ENCODE results near the gene PKP4. TPM values are rescaled to one million over a fixed set of nuclear protein-coding genes. Genes with fewer than 3 reads are reported as not detected.

PKP4 gene
- total RNA-seq, 1 experiment from 2014 or later: not detected

- Histone ChIP-seq H3K9me3 (ENCODE audit: low read length) (no peaks in the 10 kb centered on the region), H3K4me3 (ENCODE audit: low read length) (no peak overlapping the region), H3K9ac (ENCODE audit: low read length) (no peak overlapping the region), H2AFZ (ENCODE audit: low read length) (no peak overlapping the region), H3K4me2 (ENCODE audit: low read depth, low read length, poor library complexity, severe bottlenecking) (no peak overlapping the region), H3K36me3 (ENCODE audit: insufficient read depth, low read length) (no peaks in the 10 kb centered on the region), H3K27ac (ENCODE audit: low read length) (no peak overlapping the region), H3K9me2 (replicated peaks; ENCODE audit: insufficient read depth, low read length) (no peaks in the 10 kb centered on the region), H4K20me1 (ENCODE audit: insufficient read depth, low read depth, low read length) (no peaks in the 10 kb centered on the region), H3K79me2 (ENCODE audit: low read length) (no peaks in the 10 kb centered on the region), H3K27me3 (ENCODE audit: low read length) (no peaks in the 10 kb centered on the region), H3K4me1 (ENCODE audit: low read length) (no peaks in the 10 kb centered on the region)
- DNase-seq: no peak
Measured at GRCh38 chr2:158507141-158507540, 50.4 kb downstream of the PKP4 start.

- no peaks in the 10 kb centered on the region for H3K27me3 ChIP-seq (ENCODE audit: low read length)
- no peaks in the 10 kb centered on the region for H3K9me2 ChIP-seq (replicated peaks; ENCODE audit: insufficient read depth, low read length)
- H3K4me1 ChIP-seq (ENCODE audit: low read length): no peaks in the 10 kb centered on the region
- H4K20me1 ChIP-seq (ENCODE audit: insufficient read depth, low read depth, low read length): no peaks in the 10 kb centered on the region
- H3K9me3 ChIP-seq (ENCODE audit: low read length): no peaks in the 10 kb centered on the region
- H3K27ac ChIP-seq (ENCODE audit: low read length): no peak overlapping the region
- H3K36me3 ChIP-seq (ENCODE audit: insufficient read depth, low read length): no peaks in the 10 kb centered on the region
- no peak overlapping the region for H3K4me3 ChIP-seq (ENCODE audit: low read length)
- H3K4me2 ChIP-seq (ENCODE audit: low read depth, low read length, poor library complexity, severe bottlenecking): no peak overlapping the region
- H2AFZ ChIP-seq (ENCODE audit: low read length): no peak overlapping the region
- no peak overlapping the region for H3K9ac ChIP-seq (ENCODE audit: low read length)
- no peak for DNase-seq
- no peaks in the 10 kb centered on the region for H3K79me2 ChIP-seq (ENCODE audit: low read length)
Measured at GRCh38 chr2:158507679-158508078, 50.9 kb downstream of the PKP4 start.

DNA sequence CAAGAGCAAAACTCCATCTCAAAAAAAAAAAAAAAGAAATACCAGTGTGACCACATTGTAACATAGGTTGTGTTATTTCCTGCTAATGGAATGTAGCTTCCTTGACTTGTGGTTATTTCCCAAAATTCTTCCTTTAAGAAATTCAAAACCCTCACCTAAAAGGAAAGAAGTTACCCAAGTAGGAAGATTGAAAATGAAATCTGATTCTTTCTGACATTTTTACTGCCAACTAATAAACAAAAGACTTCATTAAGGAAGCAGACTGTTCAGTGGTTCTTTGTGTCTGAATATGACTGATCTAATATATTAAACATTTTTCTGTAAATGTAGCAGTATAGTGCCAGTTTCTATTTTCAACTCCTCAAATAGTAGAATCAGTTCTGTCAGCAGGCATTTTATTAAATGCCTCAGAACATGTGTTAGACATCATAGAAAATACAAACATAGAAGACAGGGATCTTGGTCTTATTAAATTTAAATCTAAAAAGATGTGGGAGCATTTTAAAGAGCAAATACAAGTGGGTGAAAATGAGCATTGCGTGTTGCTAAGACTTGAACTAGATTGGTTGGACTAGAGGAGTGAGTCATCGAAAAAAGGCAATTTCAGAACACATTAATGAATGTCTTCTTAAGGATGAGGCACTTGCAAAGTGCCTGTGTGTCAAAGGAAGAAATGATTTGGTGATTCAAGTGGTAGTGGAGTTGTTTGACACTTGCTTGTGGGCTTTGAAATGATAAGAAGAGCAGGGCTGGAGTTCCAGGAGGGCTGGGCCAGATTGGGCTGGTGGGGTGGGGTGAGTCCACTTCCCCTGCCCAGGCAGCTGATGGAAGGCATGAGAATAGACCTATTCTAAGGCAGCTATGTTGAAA, 53.4 kb downstream of the PKP4 start:
- Histone ChIP-seq H3K4me2 (ENCODE audit: low read depth, low read length, poor library complexity, severe bottlenecking) (no peak overlapping the region), H3K79me2 (ENCODE audit: low read length) (no peaks in the 10 kb centered on the region), H4K20me1 (ENCODE audit: insufficient read depth, low read depth, low read length) (no peaks in the 10 kb centered on the region), H3K9ac (ENCODE audit: low read length) (no peak overlapping the region), H3K27ac (ENCODE audit: low read length) (no peak overlapping the region), H3K9me2 (replicated peaks; ENCODE audit: insufficient read depth, low read length) (no peaks in the 10 kb centered on the region), H3K36me3 (ENCODE audit: insufficient read depth, low read length) (no peaks in the 10 kb centered on the region), H3K4me3 (ENCODE audit: low read length) (no peak overlapping the region), H3K27me3 (ENCODE audit: low read length) (no peaks in the 10 kb centered on the region), H3K9me3 (ENCODE audit: low read length) (no peaks in the 10 kb centered on the region), H2AFZ (ENCODE audit: low read length) (no peak overlapping the region), H3K4me1 (ENCODE audit: low read length) (no peaks in the 10 kb centered on the region)
- DNase-seq: no peak

GRCh38 chr2:158510887-158511286, 54.1 kb downstream of the PKP4 start:
- Histone ChIP-seq H3K27me3 (ENCODE audit: low read length) (no peaks in the 10 kb centered on the region), H4K20me1 (ENCODE audit: insufficient read depth, low read depth, low read length) (no peaks in the 10 kb centered on the region), H3K4me3 (ENCODE audit: low read length) (no peak overlapping the region), H3K9ac (ENCODE audit: low read length) (no peak overlapping the region), H3K27ac (ENCODE audit: low read length) (no peak overlapping the region), H3K9me3 (ENCODE audit: low read length) (no peaks in the 10 kb centered on the region), H3K9me2 (replicated peaks; ENCODE audit: insufficient read depth, low read length) (no peaks in the 10 kb centered on the region), H3K4me2 (ENCODE audit: low read depth, low read length, poor library complexity, severe bottlenecking) (no peak overlapping the region), H3K79me2 (ENCODE audit: low read length) (no peaks in the 10 kb centered on the region), H3K36me3 (ENCODE audit: insufficient read depth, low read length) (no peaks in the 10 kb centered on the region), H2AFZ (ENCODE audit: low read length) (no peak overlapping the region), H3K4me1 (ENCODE audit: low read length) (no peaks in the 10 kb centered on the region)
- DNase-seq: no peak

DNA sequence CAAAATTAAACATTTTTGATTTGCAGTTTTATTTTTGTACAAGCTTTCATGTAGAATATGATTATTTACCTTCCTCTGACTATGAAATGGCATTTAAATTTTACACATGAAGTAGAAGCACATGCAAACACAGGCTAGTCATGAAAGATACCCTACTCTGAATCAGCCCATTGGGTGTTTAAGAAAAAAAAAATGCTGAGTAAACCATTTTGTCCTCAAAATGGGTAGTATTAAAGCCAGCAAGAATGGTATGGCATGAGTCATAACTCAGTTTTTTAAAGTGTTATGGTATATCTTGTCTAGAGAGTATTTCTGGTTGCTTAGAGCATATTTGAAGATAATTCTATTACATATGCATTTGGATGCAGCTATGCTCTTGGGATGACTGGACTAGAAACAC, 55.0 kb downstream of the PKP4 start:
- no peaks in the 10 kb centered on the region for H3K4me1 ChIP-seq (ENCODE audit: low read length)
- no peak overlapping the region for H2AFZ ChIP-seq (ENCODE audit: low read length)
- no peaks in the 10 kb centered on the region for H3K36me3 ChIP-seq (ENCODE audit: insufficient read depth, low read length)
- no peak overlapping the region for H3K9ac ChIP-seq (ENCODE audit: low read length)
- H3K4me2 ChIP-seq (ENCODE audit: low read depth, low read length, poor library complexity, severe bottlenecking): no peak overlapping the region
- H4K20me1 ChIP-seq (ENCODE audit: insufficient read depth, low read depth, low read length): no peaks in the 10 kb centered on the region
- H3K27me3 ChIP-seq (ENCODE audit: low read length): no peaks in the 10 kb centered on the region
- H3K9me2 ChIP-seq (replicated peaks; ENCODE audit: insufficient read depth, low read length): no peaks in the 10 kb centered on the region
- H3K27ac ChIP-seq (ENCODE audit: low read length): no peak overlapping the region
- H3K79me2 ChIP-seq (ENCODE audit: low read length): no peaks in the 10 kb centered on the region
- H3K4me3 ChIP-seq (ENCODE audit: low read length): no peak overlapping the region
- no peaks in the 10 kb centered on the region for H3K9me3 ChIP-seq (ENCODE audit: low read length)
- no peak for DNase-seq

DNA sequence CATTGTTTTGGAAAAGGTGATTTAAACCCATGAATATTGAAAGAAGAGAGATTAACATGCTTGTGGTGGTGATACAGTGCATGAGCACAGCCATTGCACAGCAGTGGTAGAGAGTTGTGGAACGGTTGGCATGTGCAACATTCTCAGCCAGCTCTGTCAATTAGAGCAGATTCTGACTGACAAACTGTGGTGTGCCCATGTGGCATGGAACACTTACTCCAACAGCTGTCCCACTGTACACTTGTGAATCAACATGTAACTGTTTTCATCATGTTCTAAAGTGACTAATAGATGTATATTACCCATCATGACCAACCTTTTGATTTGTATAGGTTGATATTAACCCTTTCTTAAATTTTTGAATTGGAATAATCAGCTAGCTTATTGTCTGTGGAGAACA, 55.6 kb downstream of the PKP4 start:
- DNase-seq: no peak
- Histone ChIP-seq H3K36me3 (ENCODE audit: insufficient read depth, low read length) (no peaks in the 10 kb centered on the region), H4K20me1 (ENCODE audit: insufficient read depth, low read depth, low read length) (no peaks in the 10 kb centered on the region), H3K9me3 (ENCODE audit: low read length) (no peaks in the 10 kb centered on the region), H3K4me1 (ENCODE audit: low read length) (no peaks in the 10 kb centered on the region), H3K9me2 (replicated peaks; ENCODE audit: insufficient read depth, low read length) (no peaks in the 10 kb centered on the region), H3K9ac (ENCODE audit: low read length) (no peak overlapping the region), H3K4me2 (ENCODE audit: low read depth, low read length, poor library complexity, severe bottlenecking) (no peak overlapping the region), H2AFZ (ENCODE audit: low read length) (no peak overlapping the region), H3K27ac (ENCODE audit: low read length) (no peak overlapping the region), H3K4me3 (ENCODE audit: low read length) (no peak overlapping the region), H3K79me2 (ENCODE audit: low read length) (no peaks in the 10 kb centered on the region), H3K27me3 (ENCODE audit: low read length) (no peaks in the 10 kb centered on the region)

GRCh38 chr2:158513841-158514240, 57.1 kb downstream of the PKP4 start:
- Histone ChIP-seq H4K20me1 (ENCODE audit: insufficient read depth, low read depth, low read length) (no peaks in the 10 kb centered on the region), H2AFZ (ENCODE audit: low read length) (no peak overlapping the region), H3K4me2 (ENCODE audit: low read depth, low read length, poor library complexity, severe bottlenecking) (no peak overlapping the region), H3K79me2 (ENCODE audit: low read length) (no peaks in the 10 kb centered on the region), H3K27ac (ENCODE audit: low read length) (no peak overlapping the region), H3K9ac (ENCODE audit: low read length) (no peak overlapping the region), H3K36me3 (ENCODE audit: insufficient read depth, low read length) (no peaks in the 10 kb centered on the region), H3K9me2 (replicated peaks; ENCODE audit: insufficient read depth, low read length) (no peaks in the 10 kb centered on the region), H3K4me1 (ENCODE audit: low read length) (no peaks in the 10 kb centered on the region), H3K9me3 (ENCODE audit: low read length) (no peaks in the 10 kb centered on the region), H3K4me3 (ENCODE audit: low read length) (no peak overlapping the region), H3K27me3 (ENCODE audit: low read length) (no peaks in the 10 kb centered on the region)
- DNase-seq: no peak

DNA sequence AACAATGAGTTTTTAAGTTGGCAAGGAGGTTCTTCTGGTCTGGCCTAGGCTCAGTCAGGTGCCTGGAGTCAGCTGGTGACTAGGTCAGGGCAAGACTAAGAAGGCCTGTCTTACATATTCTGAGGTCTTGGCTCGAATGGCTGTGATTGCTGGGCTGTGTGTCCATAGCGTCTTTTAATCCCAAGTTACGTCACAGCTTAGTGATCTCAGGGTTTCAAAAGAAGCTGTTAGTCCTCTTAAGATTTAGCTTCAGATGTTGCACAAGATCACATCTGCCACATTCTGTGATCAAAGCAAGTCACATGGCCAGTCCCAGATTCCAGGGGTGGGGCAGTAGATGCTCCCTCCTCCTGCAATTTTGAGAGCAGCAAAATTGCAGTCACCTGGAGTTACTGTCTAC, 61.3 kb downstream of the PKP4 start:
- H3K36me3 ChIP-seq (ENCODE audit: insufficient read depth, low read length): no peaks in the 10 kb centered on the region
- H3K4me1 ChIP-seq (ENCODE audit: low read length): no peaks in the 10 kb centered on the region
- no peak overlapping the region for H3K27ac ChIP-seq (ENCODE audit: low read length)
- H4K20me1 ChIP-seq (ENCODE audit: insufficient read depth, low read depth, low read length): no peaks in the 10 kb centered on the region
- no peaks in the 10 kb centered on the region for H3K27me3 ChIP-seq (ENCODE audit: low read length)
- no peaks in the 10 kb centered on the region for H3K79me2 ChIP-seq (ENCODE audit: low read length)
- H3K9ac ChIP-seq (ENCODE audit: low read length): no peak overlapping the region
- H3K9me2 ChIP-seq (replicated peaks; ENCODE audit: insufficient read depth, low read length): no peaks in the 10 kb centered on the region
- H3K9me3 ChIP-seq (ENCODE audit: low read length): no peaks in the 10 kb centered on the region
- DNase-seq: no peak
- no peak overlapping the region for H2AFZ ChIP-seq (ENCODE audit: low read length)
- H3K4me3 ChIP-seq (ENCODE audit: low read length): no peak overlapping the region
- no peak overlapping the region for H3K4me2 ChIP-seq (ENCODE audit: low read depth, low read length, poor library complexity, severe bottlenecking)
